Activated naive CD8-positive, alpha-beta T cell treated with anti-CD3 and anti-CD28 coated beads, Interleukin-2, amount 10 ng/mL, durations not matched to agents 7 days and 5 days (primary cell): ENCODE data around the gene ADAM29. TPM values are rescaled to one million over a fixed set of nuclear protein-coding genes. Genes with fewer than 3 reads are reported as not detected.
"Not testable (repeated sequence)": the region's sequence is repeated elsewhere in the genome, so short reads cannot be mapped to it uniquely, and the experiment has no call there.

Experiments
- ATAC-seq: fragments of 150-1000 bp; cut with Tn5 transposase; one replicate; pipeline ENCODE4 v1.10.0; 2021; ENCODE audit warnings: low read depth, moderate library complexity
- POLR2A ChIA-PET: fragments of 350-600 bp; sonication (Branson Sonifier 250); formaldehyde crosslinking; loops from one replicate; lab custom pipeline; 2021; ENCODE audit warnings: antibody characterized with exemption; lab: Charles Lee
- DNase-seq: peaks from one replicate; pipeline ENCODE4 v3.0.0; 2021
- H3K27ac Mint-ChIP-seq: one replicate; pipeline ENCODE4 v1.8.0; 2022; ENCODE audit warnings: mild to moderate bottlenecking, mixed read lengths
- H3K27me3 Mint-ChIP-seq: one replicate; pipeline ENCODE4 v1.8.0; 2022; ENCODE audit warnings: mild to moderate bottlenecking, moderate library complexity, mixed read lengths
- H3K36me3 Mint-ChIP-seq: one replicate; pipeline ENCODE4 v1.8.0; 2021; ENCODE audit warnings: mild to moderate bottlenecking, mixed read lengths
- H3K4me1 Mint-ChIP-seq: one replicate; pipeline ENCODE4 v1.8.0; 2021; ENCODE audit warnings: mixed read lengths
- H3K4me3 Mint-ChIP-seq: one replicate; pipeline ENCODE4 v1.8.0; 2022; ENCODE audit warnings: mild to moderate bottlenecking, moderate library complexity, mixed read lengths
- H3K9me3 Mint-ChIP-seq: one replicate; pipeline ENCODE4 v1.8.0; 2021; ENCODE audit warnings: mixed read lengths
- total RNA-seq, 2 experiments: library from RNA; stranded (reverse); gene quantifications; one replicate each; pipeline ENCODE4 v1.2.3, GENCODE V29; 2021

The ADAM29 gene
- total RNA-seq = not detected

DNA sequence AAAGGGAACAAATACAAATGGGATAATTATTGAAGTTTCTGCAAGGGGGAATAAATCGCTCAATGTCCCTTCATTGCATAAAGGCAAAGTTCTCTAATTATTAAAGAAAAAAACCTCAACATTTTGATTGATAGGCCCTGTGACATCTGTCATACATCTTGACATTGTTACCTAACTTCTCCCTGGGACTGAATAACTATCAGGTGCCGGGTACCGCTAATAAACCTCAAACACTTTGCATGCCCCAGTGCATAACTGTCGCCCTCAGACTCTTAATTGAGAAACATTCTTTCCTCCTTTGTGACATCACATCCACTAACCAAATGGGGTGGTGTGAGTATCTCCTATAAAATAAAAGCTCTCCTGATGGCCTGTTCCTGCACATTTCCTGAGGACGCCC is at the start of gene ADAM29:
ADAM29 (plus strand) TSS at position 301 of the 400 bp plus-strand sequence. CDS start 57,168 bp downstream, outside the sequence.
- ATAC-seq (no peak), DNase-seq (no peak)
- H3K36me3 Mint-ChIP-seq = no peaks in the 10 kb centered on the region
- no peak within 1 kb of the TSS for H3K4me3 Mint-ChIP-seq
- H3K27me3 Mint-ChIP-seq = no peaks in the 10 kb centered on the region
- H3K4me1 Mint-ChIP-seq = no peaks in the 10 kb centered on the region
- H3K9me3 Mint-ChIP-seq = no peaks in the 10 kb centered on the region
- POLR2A ChIA-PET = no interaction called here
- no peak within 1 kb of the TSS for H3K27ac Mint-ChIP-seq

DNA sequence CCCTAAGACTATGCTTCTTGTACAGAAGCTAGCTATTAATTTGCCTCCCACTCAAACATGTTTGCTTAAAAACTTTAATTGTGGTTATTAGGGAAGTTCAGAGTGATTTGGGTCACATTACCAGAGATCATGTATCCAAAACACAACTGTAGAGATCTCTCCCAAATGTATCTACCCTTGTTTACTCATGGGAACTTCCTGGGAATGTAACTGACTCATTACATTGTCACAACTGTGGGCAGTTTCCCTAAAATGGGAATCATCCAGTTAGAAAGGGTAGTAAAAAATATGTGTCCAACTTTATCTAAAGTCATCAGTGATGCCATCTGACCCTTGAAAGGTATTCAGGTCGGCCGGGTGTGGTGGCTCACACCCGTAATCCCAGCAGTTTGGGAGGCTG is 48.8 kb upstream of the ADAM29 start:
- DNase-seq (no peak), ATAC-seq (no peak)
- Mint-ChIP-seq H3K4me1 (no peaks in the 10 kb centered on the region), H3K27me3 (no peaks in the 10 kb centered on the region), H3K9me3 (peaks cover 5% of the 10 kb centered on the region), H3K36me3 (no peaks in the 10 kb centered on the region), H3K4me3 (no peak overlapping the region), H3K27ac (no peak overlapping the region)
- POLR2A ChIA-PET = no interaction called here

DNA sequence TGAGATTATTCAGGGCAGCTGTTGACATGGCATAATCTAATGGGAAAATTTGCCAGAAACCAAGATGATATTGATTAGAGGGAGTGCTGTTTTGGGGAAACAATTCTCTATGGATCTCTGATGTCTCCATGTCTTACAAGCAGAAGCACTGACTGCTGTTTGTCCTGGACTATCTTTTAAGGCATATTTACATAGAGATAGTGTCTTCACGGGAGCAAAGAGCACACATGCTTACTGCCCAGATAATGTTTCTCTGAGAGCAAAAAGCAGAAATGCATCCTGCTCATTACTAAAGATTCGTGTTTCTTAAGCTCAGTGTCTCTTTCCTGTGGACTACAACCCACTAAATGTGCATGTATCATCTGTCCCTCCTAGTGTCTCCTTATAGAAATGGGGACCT is 47.8 kb upstream of the ADAM29 start:
- ATAC-seq = no peak
- H3K27ac Mint-ChIP-seq = no peak overlapping the region

DNA sequence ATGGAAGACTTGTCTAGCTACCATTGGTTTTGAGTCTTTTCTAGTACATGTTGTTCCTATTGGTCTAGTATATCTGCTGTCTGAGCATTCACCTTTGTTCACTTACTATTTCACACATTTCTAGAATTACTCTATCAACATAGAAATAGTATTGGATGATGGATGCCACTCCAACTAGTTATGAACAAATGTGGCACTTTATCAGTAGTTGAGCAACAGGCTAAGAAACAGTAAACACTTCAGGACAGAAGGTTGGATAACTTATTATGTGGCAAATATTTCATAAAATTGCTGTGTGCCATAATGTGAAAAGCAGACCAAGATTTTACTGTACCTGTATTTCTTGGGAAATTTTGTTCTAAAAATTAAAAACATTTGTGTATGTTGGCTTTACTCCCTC is 46.8 kb upstream of the ADAM29 start:
- Mint-ChIP-seq H3K36me3 (no peaks in the 10 kb centered on the region), H3K27me3 (no peaks in the 10 kb centered on the region), H3K27ac (no peak overlapping the region), H3K9me3 (peaks cover 5% of the 10 kb centered on the region), H3K4me1 (no peaks in the 10 kb centered on the region), H3K4me3 (no peak overlapping the region)
- ATAC-seq (no peak), DNase-seq (no peak)
- POLR2A ChIA-PET = no interaction called here

More for the DNA sequence above, 47.8 kb upstream of the ADAM29 start:
- H3K27me3 Mint-ChIP-seq = no peaks in the 10 kb centered on the region
- POLR2A ChIA-PET = no interaction called here
- no peaks in the 10 kb centered on the region for H3K4me1 Mint-ChIP-seq
- DNase-seq = no peak
- peaks cover 5% of the 10 kb centered on the region for H3K9me3 Mint-ChIP-seq
- no peak overlapping the region for H3K4me3 Mint-ChIP-seq
- H3K36me3 Mint-ChIP-seq = no peaks in the 10 kb centered on the region

DNA sequence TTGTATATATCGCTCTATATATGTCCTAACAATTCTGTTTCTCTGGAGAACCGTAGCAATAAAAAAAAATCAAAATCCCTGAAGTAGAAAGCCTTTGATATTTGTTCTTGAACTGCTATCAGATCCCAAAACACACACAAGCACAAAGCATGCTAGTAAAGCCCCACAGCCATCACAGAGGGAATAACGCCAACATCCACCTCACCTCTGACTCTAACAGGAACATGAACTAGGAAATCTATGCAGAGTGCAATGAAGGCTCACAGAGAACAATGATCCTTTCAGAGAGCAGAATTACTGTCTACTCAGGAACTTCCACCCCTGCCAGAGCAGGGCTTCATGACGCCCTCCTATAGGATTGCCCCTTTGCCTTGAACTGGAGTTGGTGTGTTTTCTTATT is 45.0 kb upstream of the ADAM29 start:
- H3K4me1 Mint-ChIP-seq, H3K9me3 Mint-ChIP-seq, H3K27ac Mint-ChIP-seq, H3K27me3 Mint-ChIP-seq, ATAC-seq, DNase-seq, H3K4me3 Mint-ChIP-seq, H3K36me3 Mint-ChIP-seq, POLR2A ChIA-PET: not testable (repeated sequence)

DNA sequence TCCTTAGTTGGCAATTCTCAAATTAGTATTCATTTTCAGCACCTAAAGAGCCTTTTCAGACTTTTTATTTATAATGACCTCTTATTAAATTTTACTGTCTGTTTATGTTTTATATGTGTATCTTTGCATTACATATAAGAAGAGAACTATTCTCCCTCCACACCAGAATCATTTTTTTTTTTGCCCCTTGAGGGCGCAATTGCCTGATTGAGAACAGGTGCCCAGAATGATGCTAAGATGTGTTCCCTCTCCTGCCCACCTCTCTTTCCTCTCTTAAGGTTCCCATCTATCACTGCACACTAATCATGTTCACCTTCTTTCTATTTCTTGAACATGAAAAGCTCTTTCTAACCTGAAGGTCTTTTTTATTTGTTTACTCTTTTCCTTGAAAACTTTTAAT is 44.2 kb upstream of the ADAM29 start:
- no peaks in the 10 kb centered on the region for H3K27me3 Mint-ChIP-seq
- no peaks in the 10 kb centered on the region for H3K9me3 Mint-ChIP-seq
- ATAC-seq (no peak), DNase-seq (no peak)
- no peaks in the 10 kb centered on the region for H3K4me1 Mint-ChIP-seq
- POLR2A ChIA-PET = no interaction called here
- H3K27ac Mint-ChIP-seq = no peak overlapping the region
- H3K4me3 Mint-ChIP-seq = no peak overlapping the region
- H3K36me3 Mint-ChIP-seq = no peaks in the 10 kb centered on the region

DNA sequence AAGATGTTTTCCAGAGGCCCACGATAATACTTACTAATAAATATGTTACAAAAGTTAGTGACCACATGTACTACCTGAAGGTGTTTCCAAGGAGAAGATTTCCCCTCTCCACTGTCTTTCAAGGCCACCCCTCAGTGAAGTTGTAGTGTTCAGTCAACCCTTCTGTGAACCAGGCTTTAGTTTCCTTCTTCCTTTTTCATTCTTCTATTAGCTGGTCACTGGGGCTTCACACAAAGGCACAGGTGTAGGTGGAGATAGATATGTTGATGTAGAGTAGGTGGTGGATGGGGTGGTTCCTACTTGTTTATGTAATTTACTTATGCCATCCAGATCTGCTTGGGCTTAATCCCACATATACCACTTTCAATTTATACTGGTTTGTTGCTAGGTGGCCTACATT is 43.3 kb upstream of the ADAM29 start:
- H3K27ac Mint-ChIP-seq = no peak overlapping the region
- ATAC-seq = no peak
- H3K27me3 Mint-ChIP-seq = no peaks in the 10 kb centered on the region
- H3K4me3 Mint-ChIP-seq = no peak overlapping the region
- POLR2A ChIA-PET = no interaction called here
- H3K9me3 Mint-ChIP-seq = no peaks in the 10 kb centered on the region
- DNase-seq = no peak
- H3K4me1 Mint-ChIP-seq = no peaks in the 10 kb centered on the region
- H3K36me3 Mint-ChIP-seq = no peaks in the 10 kb centered on the region

DNA sequence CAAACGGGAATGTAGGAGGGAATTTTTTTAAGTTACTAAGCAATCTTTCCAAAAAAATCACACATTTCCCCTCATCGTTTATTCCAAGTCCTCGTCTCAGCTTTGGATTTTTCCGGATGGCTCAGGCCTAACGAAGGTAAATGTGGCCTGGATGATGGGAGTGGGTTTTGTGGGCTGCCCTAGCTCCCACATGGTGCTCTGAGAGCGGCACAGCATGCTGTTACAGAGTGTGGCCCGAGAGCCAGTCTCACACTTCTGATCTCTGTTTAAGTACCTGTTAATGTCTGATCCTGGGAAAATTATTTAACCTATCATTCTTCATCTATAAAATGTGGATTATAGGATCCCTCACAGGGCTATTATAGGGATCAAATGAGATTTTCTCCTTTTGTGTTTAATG is 38.2 kb upstream of the ADAM29 start:
- no peaks in the 10 kb centered on the region for H3K27me3 Mint-ChIP-seq
- DNase-seq = no peak
- H3K27ac Mint-ChIP-seq = no peak overlapping the region

DNA sequence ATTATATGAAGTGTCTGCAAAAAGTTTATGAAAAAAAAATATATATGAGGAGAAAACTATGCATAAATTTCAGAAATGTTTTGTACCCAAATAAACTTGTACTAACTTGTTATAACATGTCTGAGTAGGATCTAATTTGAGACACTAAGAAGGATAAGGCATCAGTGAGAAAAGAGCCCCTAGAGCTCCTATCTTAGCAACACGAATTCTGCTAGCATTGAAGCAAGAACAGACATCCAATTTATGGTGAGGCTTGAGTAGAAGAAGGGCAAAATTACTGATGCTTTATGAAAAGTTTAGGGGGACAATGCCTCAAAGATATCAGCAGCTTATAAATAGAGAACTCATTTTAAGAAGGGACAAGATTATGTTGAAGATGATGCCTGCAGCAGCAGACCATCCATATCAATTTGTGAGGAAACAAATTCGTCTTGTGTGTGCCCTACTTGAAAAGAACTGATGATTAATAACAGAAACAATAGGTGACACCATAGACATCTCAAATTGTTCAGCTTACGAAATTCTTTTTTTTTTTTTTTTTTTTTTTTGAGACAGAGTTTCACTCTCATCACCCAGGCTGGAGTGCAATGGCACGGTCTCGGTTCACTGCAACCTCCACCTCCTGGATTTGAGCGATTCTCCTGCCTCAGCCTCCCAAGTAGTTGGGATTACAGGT is 35.7 kb upstream of the ADAM29 start:
- Mint-ChIP-seq H3K9me3 (peaks cover 2% of the 10 kb centered on the region), H3K27me3 (no peaks in the 10 kb centered on the region), H3K4me3 (no peak overlapping the region), H3K4me1 (no peaks in the 10 kb centered on the region), H3K27ac (no peak overlapping the region), H3K36me3 (no peaks in the 10 kb centered on the region)
- no peak for DNase-seq
- ATAC-seq = no peak
- POLR2A ChIA-PET = no interaction called here

More for the DNA sequence above, 38.2 kb upstream of the ADAM29 start:
- no peak for ATAC-seq
- POLR2A ChIA-PET = no interaction called here
- H3K9me3 Mint-ChIP-seq = peaks cover 2% of the 10 kb centered on the region
- H3K4me3 Mint-ChIP-seq = no peak overlapping the region
- H3K4me1 Mint-ChIP-seq = no peaks in the 10 kb centered on the region
- H3K36me3 Mint-ChIP-seq = no peaks in the 10 kb centered on the region

DNA sequence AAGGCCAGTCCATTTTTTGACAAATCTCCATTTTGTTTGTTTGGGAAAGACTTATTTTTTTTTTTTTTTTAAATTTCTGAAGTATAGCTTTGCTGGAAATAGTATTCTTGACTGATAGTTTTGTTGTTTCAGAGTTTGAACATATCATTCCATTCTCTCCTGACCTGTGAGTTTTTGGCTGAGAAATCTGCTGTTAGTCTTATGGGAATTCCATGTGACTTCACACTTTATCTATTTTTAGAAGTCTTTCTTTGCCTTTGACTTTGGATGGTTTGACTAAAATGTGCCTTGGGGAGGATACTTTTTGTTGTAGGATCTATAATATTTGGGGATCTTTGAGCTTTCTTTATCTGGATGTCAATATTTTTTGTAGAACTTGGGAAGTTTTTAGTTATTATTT is 10.7 kb upstream of the ADAM29 start:
- no peaks in the 10 kb centered on the region for H3K36me3 Mint-ChIP-seq
- POLR2A ChIA-PET = no interaction called here
- DNase-seq (no peak), ATAC-seq (no peak)
- H3K27me3 Mint-ChIP-seq = no peaks in the 10 kb centered on the region
- H3K27ac Mint-ChIP-seq = no peak overlapping the region
- H3K9me3 Mint-ChIP-seq = peaks cover 4% of the 10 kb centered on the region
- no peaks in the 10 kb centered on the region for H3K4me1 Mint-ChIP-seq
- H3K4me3 Mint-ChIP-seq = no peak overlapping the region

DNA sequence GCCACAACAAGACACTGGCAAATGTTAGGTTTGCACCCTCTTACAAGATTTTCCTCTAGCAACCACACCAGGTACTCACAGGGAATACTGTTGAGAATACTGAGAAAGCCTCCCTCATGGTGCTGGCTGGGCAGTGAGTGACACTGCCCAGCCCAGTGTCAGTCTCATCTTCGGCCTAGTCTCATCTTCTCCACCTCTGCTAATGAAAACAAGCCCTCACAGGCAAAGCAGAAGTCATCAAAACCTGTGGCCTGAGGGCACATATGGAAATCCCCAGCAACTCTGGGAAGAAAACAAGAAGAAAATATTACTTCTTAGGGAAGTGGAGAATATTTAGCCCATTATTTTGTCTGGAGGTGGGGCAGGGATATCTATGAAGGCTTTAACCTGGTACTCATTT is 7.9 kb upstream of the ADAM29 start:
- Mint-ChIP-seq H3K4me1 (no peaks in the 10 kb centered on the region), H3K27me3 (no peaks in the 10 kb centered on the region), H3K36me3 (no peaks in the 10 kb centered on the region), H3K9me3 (peaks cover 4% of the 10 kb centered on the region), H3K4me3 (no peak overlapping the region), H3K27ac (no peak overlapping the region)
- DNase-seq (no peak), ATAC-seq (no peak)
- POLR2A ChIA-PET = no interaction called here

DNA sequence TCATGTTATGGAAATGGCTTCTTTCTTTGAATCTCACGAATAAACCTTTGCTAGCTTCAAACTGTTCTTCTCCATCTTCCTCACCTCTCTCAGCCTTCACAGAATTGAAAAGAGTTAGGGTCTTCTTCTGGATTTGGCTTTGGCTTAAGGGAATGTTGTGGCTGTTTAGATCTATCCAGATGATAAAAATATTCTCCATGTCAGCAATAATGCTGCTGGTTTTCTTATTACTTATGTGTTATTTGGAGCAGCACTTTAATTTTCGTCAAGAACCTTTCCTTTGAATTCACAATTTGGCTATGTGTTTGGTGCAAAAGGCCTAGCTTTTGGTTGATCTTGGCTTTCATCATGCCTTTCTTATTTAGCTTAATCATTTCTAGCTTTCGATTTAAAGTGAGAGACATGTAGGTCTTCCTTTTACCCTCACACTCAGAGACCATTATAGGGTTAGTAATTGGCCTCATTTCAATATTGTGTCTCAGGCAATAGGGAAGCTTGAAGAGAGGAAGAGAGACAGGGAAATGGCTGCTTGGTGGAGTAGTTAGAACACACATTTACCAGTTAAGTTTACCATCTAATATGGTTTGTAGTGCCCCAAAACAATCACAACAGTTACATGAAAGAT is 5.1 kb upstream of the ADAM29 start:
- Mint-ChIP-seq H3K9me3 (peaks cover 4% of the 10 kb centered on the region), H3K27ac (no peak overlapping the region), H3K4me1 (no peaks in the 10 kb centered on the region), H3K27me3 (no peaks in the 10 kb centered on the region), H3K36me3 (no peaks in the 10 kb centered on the region), H3K4me3 (no peak overlapping the region)
- POLR2A ChIA-PET = no interaction called here
- ATAC-seq (no peak), DNase-seq (no peak)

DNA sequence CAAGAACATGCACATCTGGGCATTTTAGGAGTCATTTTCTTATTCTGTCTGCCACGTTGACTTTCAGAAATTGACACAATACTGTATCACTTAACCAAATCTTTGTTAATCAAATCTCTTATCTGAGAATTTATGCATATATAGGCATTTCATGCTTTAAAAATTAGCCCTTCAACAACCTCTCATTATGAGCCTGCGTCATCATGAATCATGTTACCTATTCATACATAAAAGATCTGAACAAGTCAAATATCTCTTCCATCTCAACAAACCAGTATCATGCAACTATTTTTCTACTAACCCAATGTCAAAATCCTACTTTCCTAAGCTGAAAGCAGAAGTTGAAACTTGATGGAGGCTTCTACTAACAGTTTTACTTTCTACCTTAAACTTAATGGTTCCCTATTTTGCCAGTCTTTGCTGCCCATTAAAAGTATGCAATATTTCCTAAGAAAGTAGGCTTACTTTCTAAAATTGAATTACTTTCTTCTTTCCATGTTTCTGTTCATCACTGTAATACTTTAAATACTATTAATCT is 1.8 kb downstream of the ADAM29 start:
- Mint-ChIP-seq H3K4me3 (no peak overlapping the region), H3K4me1 (no peaks in the 10 kb centered on the region), H3K36me3 (no peaks in the 10 kb centered on the region), H3K27me3 (no peaks in the 10 kb centered on the region), H3K27ac (no peak overlapping the region), H3K9me3 (no peaks in the 10 kb centered on the region)
- DNase-seq (no peak), ATAC-seq (no peak)
- POLR2A ChIA-PET = no interaction called here

DNA sequence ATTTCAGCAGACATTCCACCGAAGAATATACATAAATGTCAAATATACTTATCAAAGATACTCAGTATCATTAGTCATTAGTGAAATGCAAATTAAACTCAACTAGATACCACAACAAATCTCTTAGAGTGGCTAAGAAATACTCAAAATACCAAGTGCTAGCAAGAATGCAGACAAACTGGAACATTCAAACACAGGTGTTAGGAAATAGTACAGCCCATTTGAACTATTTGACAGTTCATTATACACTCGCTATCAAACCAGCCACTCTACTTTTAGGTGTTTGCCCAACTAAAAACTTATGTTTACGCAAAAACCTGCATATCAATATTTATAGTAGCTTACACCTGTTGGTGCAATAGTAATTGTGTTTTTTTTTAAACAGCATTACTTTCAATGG is 8.8 kb downstream of the ADAM29 start:
- ATAC-seq (no peak), DNase-seq (no peak)
- POLR2A ChIA-PET = no interaction called here
- Mint-ChIP-seq H3K27me3 (no peaks in the 10 kb centered on the region), H3K36me3 (no peaks in the 10 kb centered on the region), H3K9me3 (no peaks in the 10 kb centered on the region), H3K27ac (no peak overlapping the region), H3K4me1 (no peaks in the 10 kb centered on the region), H3K4me3 (no peak overlapping the region)
